Pulmonary artery endothelial cell (primary cell): Measurements from ENCODE around the gene ARMH1. TPM values are rescaled to one million over a fixed set of nuclear protein-coding genes. Genes with fewer than 3 reads are reported as not detected.
"Not testable (repeated sequence)": the region's sequence is repeated elsewhere in the genome, so short reads cannot be mapped to it uniquely, and the experiment has no call there.

Experiments used
- DNase-seq: peaks from one replicate; pipeline ENCODE4 v3.0.0-alpha.2; 2011; ENCODE audit warnings: low read depth, low spot score
- total RNA-seq: library from RNA; depleted of rRNA; stranded (reverse); fragments of >200 nt; gene quantifications from 2 replicates; pipeline ENCODE4 v1.2.3, GENCODE V29; 2014

The ARMH1 gene
- total RNA-seq, 1 donor from 2014 or later, result not detected

DNA sequence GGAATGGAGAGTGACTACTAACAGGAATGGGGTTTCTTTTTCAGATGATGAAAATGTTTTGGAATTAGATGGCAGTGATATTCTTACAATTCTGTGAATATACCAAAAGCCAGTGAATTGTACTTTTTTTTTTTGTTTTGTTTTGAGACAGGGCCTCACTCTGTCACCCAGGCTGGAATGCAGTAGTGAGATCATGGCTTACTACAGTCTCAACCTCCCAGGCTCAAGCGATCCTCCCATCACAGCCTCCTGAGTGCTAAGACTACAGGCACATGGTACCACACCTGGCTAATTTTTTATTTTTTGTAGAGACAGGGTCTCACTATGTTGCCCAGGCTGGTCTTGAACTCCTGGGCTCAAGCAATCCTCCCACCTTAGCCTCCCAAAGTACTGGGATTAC is 7.8 kb upstream of the ARMH1 start:
- DNase-seq, result not testable (repeated sequence)

DNA sequence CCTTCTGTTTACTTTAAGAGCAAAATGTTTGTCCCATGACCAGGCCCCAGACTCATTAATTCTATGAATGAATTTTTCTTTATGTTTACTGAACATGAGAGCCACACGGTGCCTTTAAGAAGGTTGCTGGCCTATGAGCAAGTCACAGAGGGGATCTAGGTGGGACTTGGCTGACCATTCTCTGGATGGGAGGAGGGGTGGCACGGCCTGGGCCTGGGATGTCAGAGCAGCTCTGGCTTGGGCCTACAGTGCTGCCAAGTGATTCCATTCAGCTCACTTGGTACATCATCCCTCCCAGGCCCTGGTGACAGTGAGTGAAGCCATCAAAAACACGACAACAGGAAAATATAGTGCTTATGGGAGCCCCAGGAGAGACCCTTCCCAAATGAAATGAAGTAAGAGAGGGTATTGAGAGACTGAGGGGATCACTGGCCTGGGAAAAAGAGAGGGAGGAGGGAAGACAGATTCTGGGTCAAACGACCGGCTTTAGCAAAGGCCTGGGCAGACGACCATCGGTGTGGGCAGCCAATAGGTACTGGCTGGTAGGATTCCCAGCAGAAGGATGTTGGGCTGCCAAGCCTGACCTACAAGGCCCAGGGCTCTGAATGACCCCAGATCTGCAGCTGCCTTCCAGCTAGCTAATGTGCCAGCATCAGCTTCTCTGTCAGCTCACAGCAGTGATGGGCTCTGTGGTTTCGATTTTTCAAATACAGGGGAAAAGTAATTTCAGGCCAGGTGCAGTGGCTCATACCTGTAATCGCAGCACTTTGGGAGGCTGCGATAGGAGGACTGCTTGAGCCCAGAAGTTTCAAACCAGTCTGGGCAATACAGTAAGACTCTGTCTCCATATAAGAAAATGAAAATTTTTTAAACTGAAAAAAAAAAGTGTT is 3.5 kb upstream of the ARMH1 start:
- no peak for DNase-seq

DNA sequence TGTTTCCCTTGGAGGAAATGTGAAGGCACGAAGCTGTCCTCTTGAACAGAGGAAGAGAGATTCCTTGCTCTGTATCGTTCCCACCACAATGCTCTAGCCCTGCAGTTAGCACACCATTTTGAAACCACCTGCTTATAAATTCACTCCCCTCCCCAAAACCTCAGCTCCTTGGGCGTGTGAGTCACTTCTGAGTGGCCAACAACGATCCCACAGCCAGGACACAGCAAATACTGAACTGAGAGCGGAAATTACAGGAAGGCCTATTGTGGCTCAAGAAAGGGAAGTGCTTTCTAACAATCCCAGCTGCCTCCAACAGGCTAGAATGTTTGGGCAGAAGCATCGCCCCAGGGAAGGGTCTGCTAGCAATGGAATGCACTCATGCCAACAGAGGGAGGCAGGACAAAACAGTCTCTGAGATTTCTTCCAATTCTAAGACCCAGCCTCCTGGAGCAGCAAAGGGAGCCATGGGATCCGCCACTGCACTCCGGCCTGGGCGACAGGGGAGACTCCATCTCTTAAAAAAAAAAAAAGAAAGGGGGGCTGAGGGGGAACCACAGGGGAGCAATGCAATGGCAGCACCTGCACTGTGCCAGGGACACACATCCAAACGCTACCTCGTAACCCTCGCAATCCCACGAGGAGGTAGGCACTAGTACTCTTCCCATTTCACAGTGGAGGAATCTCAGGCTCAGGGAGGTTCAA is 2.1 kb upstream of the ARMH1 start:
- peak; percentile 29 for DNase-seq

DNA sequence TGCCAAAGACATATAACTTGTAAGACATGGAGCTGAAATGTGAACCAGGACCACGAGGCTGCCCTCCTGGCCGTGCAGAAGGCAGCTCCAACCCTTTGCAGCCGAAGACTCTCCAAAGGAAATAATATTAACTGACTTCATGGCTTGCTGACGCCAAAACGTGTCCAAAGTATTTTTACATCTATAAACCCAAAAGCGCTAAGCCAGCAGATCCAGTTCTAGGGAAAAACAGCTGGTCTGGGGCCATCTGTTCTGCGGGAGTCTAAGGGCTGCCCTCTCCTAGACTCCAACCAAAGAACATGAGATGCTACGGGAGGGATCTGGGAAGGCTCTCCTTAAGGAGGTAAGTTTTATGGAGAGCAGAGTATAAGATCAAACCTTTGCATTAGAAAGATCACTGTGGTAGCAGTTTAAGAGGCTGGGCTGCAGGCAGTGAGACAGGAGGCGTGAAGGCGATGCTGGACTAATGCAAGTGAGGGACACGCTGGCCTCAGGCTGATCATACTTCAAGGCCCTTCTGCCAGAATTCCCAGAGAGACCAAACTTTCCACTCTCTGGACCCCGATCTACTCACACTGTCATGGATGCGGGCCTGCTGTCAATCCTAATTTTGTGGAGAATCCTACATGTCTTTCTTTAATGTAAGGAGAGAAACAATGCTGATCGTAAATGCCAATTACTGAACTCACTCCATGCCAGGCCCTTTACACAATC is 1.4 kb upstream of the ARMH1 start:
- no peak for DNase-seq

DNA sequence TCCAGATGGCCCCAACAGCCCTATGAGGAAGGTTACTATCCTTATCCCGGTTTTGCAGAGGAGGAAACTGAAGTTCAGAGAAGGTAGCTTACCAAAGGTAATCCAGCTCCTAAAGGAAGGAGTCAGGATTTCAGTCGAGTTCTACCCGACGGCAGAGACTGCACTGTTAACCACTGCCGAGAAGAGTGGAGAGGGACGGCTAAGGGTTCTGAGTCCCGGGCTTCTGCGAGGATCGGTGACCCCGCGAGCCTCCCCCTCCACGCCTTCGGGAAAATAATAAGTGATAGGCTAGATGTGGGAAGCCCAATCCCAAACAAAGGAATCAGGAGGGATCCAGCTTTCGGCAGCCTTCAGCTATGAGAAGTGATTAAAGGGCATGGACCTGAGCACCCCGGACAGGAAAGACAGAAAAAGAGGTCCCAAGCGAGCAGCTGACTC is 820 bp upstream of the ARMH1 start:
- no peak for DNase-seq

DNA sequence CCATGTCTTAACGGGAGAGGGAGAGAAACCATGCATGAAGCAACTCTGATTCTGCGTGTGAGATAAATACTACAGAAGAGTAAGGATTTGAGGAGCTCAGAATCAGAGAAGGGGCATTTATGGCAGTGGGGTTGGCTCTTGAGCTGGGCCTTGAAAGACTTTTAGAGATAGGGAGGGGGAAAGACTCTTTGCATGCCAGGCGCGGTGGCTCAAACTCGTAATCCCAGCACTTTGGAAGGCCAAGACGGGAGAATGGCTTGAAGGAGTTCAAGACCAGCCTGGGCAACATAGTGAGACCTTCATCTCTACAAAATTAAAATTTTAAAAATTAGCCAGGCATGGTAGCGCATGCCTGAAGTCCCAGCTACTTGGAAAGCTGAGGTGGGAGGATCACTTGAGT is 672 bp downstream of the ARMH1 start:
- DNase-seq, result no peak

DNA sequence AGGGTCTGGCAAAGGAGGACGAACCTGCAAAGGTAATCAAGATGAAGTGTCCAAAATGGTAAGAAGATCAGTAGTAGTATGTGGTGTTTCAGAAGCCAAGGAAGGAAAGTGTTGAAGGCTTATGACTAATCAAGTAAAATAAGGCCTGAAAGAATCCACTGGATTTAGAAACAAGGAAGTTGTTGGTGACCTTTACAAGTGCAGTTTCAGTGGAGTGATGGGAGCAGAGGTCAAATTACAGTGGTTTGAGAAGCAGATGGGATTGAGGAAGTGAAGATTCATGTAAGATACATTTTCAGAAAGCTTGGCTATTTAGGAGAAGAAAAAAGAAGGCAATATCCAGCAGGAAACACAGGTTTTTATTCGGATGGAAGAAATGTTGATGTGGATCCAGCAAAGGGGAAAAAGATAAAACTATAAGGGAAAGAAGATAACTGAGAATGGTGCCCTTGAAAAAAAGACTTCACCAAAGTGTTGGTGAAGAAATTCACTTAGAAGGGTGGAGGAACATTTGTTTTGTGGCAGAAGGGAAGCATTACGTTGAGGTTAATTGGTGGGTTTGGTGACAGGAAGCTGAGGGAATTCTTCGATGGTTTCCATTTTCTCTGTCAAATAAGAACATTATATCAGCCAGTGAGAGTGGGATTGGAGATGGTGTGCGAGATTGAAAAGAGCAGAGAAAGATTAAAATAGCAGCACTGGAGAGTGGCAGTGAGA is 2.1 kb downstream of the ARMH1 start:
- no peak for DNase-seq

DNA sequence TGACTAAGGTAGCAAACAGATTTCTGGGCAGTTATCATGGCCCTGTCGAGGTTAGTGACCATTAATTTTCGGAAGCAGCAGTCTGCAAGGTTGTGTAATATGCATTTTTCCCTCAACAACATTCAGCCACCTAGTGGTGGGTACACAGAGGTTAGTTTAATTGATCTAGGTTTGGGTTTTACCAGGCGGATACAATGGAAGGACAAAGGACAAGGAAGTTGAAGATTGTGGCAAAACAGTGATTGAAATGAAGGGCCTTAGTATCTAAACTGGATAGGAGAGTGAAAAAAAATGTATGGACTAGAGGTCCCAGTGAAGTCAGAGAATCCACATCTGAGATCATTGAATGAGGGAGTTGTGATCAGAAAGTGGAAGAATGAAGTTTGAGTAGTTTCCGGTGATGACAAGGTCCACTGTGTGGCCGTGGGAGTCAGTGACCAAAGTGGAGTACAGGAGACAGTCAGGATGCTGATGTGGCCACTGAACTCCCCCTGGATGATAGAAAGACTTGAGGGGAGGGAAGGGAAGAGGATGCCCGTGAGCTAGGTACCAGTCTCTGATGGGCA is 2.8 kb downstream of the ARMH1 start:
- DNase-seq, result no peak

DNA sequence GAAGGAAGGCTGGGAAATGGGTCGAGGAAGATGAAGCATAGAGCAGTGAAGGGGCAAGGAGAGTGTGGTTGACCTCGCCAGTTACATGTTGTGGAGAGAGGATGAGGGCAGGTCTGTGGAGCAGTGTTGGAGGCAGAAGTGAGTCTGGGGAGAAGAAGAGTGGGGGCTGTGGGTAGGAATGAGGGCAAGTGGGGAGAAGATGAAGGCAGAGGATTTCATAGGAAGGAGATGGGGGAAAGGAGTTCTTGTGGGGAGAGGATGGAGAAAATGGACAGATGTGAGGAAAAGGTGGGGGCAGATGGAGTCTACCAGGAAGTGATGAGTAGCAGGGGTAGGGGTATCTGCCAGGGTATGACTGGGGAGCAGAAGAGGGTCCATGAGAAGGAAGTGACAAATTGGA is 3.6 kb downstream of the ARMH1 start:
- no peak for DNase-seq

DNA sequence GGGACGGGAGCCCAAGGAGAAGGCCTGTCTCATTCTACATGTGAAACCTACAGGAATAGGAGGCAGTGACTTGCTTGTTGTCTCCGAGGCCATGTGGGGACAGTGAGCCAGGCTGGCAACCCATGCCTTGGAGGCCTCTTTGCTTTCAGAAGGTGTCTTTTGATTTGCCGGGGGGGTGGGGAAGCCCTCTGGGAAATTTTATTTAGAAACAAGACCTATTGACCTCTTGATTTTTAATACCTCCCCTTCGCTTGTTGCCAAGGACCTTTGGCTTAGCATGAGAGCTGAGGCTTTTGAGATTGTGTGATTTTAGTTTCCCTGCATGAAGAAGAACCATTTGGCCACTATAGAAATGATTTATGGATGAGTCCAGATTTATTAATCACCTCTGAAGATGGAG is 4.1 kb downstream of the ARMH1 start:
- no peak for DNase-seq

- DNase-seq, result no peak
Observed at GRCh38 chr1:44679468-44679867, 5.0 kb downstream of the ARMH1 start.

DNA sequence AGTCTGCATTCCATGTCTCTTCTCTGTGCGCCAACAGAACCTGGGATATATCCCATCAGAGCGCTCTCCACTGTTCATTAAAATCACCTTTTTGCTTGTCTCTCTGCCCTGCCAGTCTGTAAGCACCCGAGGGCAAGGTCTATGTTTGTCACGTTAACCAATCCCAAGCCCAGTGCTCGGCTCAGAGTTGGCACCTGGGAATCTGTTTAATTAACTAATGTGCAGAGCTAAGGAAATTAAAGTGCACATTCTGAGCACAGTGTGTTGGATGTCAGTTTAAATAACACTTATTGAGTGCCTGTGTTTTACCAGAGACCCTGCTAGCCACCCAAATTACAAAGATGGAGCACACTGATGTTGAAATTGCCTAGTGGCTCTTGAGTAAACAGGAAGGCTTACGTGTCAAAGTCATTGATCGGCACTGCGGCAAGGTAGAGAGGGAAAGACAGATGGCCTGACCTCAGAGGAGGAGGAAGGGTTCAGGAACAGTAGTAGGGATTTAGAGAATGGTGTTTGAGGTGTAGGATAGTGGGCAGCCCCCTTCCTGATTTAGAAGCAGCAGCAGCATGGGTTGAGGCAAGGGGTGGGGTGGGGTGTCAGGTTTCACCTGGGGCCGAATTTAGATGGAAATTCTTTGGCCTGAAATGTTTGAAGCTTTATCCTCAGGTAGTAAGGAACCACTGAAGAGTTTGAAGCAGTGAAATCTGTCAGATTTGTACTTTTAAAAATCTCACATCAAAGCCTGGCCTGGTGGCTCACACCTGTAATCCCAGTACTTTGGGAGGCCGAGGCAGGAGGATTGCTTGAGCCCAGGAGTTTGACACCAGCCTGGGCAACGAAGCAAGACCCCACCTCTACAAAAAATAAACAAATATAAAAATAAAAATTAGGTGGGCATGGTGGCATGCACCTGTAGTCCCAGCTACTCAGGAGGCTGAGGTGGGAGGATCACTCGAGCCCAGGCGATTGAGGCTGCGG is 7.7 kb downstream of the ARMH1 start:
- DNase-seq, result no peak

DNA sequence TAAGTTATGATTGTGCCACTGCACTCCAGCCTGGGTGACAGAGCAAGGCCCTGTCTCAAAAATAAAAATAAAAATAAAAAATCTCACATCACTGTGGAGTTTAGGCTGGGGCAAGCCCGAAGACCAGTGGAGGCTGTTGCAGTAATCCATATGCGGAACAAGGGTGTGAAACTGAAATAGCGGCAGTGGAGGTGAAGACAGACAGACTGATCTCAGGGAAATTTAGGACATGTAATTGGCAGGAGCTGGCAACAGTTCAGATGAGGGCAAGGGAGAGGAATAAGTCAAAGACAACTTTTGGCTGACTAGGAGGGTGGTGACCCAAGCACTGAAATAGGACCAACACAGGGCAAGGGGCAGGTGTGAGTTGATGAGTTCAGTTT is 8.4 kb downstream of the ARMH1 start:
- DNase-seq, result no peak

- DNase-seq, result no peak
Observed at GRCh38 chr1:44684525-44684924, 10.0 kb downstream of the ARMH1 start.

DNA sequence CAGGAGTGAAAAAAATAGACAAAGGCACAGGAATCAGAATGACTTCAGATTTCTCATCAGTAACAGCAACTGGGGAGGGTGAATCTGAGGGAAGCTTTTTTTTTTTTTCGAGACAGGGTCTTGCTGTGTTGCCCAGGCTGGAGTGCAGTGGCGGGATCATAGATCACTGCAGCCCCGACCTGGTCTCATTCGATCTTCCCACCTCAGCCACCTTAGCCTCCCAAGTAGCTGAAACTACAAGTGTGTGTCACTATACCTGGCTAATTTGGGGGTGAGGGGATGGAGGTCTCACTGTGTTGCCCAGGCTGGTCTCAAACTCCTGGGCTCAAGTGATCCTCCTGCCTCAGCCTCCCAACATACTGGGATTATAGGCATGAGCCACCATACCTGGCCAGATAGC is 10.7 kb downstream of the ARMH1 start:
- DNase-seq, result no peak

DNA sequence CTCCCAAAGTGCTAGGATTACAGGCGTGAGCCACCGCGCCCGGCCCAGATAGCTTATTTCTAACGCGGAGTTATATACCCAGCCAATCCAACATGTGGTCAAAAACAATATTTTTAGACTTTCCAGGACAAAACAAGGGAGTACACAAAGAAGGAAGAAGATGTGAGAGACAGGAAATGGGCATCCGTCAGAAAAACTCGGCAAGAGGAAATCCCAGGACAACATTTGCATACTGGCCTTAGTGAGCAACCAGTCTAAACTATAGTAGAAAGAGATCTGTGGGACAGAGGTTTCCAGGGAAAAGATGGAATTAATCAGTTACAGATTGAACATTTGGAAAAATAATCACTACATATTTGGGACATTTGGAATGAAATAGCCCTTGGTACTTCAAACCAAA is 11.4 kb downstream of the ARMH1 start:
- DNase-seq, result no peak

DNA sequence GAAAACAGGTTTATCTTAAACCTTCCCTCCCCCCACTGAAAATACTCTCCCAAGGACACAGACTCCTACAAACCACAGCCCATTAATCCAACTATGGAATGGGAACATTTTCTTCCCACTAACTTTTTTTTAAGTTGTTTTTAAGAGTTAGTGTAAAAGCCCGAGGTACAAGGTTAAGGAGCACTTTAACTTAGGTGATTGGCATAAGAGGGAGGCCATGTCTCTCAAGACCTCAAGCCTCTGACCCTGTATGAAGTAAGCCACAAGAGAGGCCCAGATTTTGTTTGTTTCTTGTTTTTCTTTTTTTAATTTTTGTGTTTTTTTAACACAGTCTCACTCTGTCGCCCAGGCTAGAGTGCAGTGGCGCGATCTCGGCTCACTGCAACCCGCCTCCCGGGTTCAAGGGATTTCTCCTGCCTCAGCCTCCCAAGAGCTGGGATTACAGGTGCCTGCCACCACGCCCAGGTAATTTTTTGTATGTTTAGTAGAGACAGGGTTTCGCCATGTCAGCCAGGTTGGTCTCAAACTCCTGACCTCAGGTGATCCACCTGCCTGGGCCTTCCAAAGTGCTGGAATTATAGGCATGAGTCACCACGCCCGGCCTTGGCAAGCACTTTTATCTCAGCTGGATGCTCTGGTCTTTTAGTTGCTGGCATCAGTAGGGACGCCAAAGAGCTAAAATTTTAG is 14.4 kb downstream of the ARMH1 start:
- DNase-seq, result no peak

- DNase-seq, result no peak
Observed at GRCh38 chr1:44689447-44689765, 14.9 kb downstream of the ARMH1 start.

GRCh38 chr1:44693159-44693558 is 18.6 kb downstream of the ARMH1 start:
- no peak for DNase-seq

GRCh38 chr1:44693900-44694299 is 19.4 kb downstream of the ARMH1 start:
- no peak for DNase-seq
